ENCODE data around the gene SMARCA2. TPM values are rescaled to one million over a fixed set of nuclear protein-coding genes. Genes with fewer than 3 reads are reported as not detected.

SMARCA2 gene
- polyA plus RNA-seq, 1 donor from 2014 or later, result 150 TPM

DNA sequence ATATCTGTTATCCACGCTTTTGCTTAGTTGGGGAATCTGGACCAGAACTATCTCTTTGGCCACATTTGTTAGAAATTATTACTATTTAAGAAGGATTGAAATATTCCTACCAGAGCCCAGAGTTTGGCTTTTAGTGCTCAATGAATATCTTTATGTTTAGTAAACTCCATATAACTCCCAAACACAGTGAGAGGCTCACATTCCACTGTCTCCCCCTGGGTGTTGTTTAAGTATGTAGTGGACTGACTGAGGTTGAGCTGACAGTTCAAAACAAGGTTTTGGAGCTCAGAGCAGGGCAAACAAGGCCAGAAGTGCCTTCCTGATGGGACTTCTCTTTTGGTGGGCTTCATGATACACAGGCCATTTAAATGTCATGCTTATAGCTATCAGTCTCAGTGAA, 216.0 kb downstream of the SMARCA2 start:
- no peak overlapping the region for H3K27ac ChIP-seq (ENCODE audit: low read length)
- TF ChIP-seq, protein P1, sequence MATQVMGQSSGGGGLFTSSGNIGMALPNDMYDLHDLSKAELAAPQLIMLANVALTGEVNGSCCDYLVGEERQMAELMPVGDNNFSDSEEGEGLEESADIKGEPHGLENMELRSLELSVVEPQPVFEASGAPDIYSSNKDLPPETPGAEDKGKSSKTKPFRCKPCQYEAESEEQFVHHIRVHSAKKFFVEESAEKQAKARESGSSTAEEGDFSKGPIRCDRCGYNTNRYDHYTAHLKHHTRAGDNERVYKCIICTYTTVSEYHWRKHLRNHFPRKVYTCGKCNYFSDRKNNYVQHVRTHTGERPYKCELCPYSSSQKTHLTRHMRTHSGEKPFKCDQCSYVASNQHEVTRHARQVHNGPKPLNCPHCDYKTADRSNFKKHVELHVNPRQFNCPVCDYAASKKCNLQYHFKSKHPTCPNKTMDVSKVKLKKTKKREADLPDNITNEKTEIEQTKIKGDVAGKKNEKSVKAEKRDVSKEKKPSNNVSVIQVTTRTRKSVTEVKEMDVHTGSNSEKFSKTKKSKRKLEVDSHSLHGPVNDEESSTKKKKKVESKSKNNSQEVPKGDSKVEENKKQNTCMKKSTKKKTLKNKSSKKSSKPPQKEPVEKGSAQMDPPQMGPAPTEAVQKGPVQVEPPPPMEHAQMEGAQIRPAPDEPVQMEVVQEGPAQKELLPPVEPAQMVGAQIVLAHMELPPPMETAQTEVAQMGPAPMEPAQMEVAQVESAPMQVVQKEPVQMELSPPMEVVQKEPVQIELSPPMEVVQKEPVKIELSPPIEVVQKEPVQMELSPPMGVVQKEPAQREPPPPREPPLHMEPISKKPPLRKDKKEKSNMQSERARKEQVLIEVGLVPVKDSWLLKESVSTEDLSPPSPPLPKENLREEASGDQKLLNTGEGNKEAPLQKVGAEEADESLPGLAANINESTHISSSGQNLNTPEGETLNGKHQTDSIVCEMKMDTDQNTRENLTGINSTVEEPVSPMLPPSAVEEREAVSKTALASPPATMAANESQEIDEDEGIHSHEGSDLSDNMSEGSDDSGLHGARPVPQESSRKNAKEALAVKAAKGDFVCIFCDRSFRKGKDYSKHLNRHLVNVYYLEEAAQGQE (IDR thresholded peaks at IDR 0.05; ENCODE audit: borderline replicate concordance), result no peak
- TF ChIP-seq EP300 (conservative IDR thresholded peaks at IDR 0.05; ENCODE audit: poor library complexity, severe bottlenecking), result no peak
- TF ChIP-seq CTCF (IDR thresholded peaks at IDR 0.05; ENCODE audit: poor library complexity, severe bottlenecking), result no peak
- TF ChIP-seq POLR2AphosphoS5 (IDR thresholded peaks at IDR 0.05), result no peak
- no peak for TF ChIP-seq MXI1 (conservative IDR thresholded peaks at IDR 0.05; ENCODE audit: poor library complexity, severe bottlenecking)
- H3K9me2 ChIP-seq (ENCODE audit: insufficient read depth, low read length), result no peaks in the 10 kb centered on the region
- no peaks in the 10 kb centered on the region for H3F3A ChIP-seq (ENCODE audit: insufficient read depth, low read length, poor library complexity, severe bottlenecking)
- H3K4me2 ChIP-seq (ENCODE audit: low read length), result no peak overlapping the region
- H3K27me3 ChIP-seq (ENCODE audit: insufficient read depth, low read depth, low read length), result no peaks in the 10 kb centered on the region
- no peak overlapping the region for H3K9ac ChIP-seq (ENCODE audit: low read length)
- no peaks in the 10 kb centered on the region for H3K79me2 ChIP-seq (replicated peaks; ENCODE audit: insufficient read depth, low read length)
- no peaks in the 10 kb centered on the region for H4K20me1 ChIP-seq (ENCODE audit: insufficient read depth)
- H3K9me3 ChIP-seq (ENCODE audit: low read length), result no peaks in the 10 kb centered on the region
- no peak overlapping the region for H2AFZ ChIP-seq (ENCODE audit: low read depth, low read length)
- H3K36me3 ChIP-seq (ENCODE audit: insufficient read depth, low read length), result no peaks in the 10 kb centered on the region
- H3K4me3 ChIP-seq (ENCODE audit: low read length), result no peak overlapping the region

- TF ChIP-seq EP300 (conservative IDR thresholded peaks at IDR 0.05; ENCODE audit: poor library complexity, severe bottlenecking), result no peak
- TF ChIP-seq, protein P1 (IDR thresholded peaks at IDR 0.05; ENCODE audit: borderline replicate concordance), result no peak
- TF ChIP-seq EZH2 (IDR thresholded peaks at IDR 0.05; ENCODE audit: borderline replicate concordance, insufficient read depth, low read length, poor library complexity, severe bottlenecking), result no peak
- no peak for TF ChIP-seq SMC3 (conservative IDR thresholded peaks at IDR 0.05; ENCODE audit: poor library complexity)
- no peak for TF ChIP-seq POLR2AphosphoS5 (IDR thresholded peaks at IDR 0.05)
- TF ChIP-seq TAF1 (IDR thresholded peaks at IDR 0.05; ENCODE audit: low read depth), result no peak
- TF ChIP-seq RAD21 (conservative IDR thresholded peaks at IDR 0.05), result no peak
- H3K9ac ChIP-seq (ENCODE audit: low read length), result no peak overlapping the region
- H3K79me2 ChIP-seq (replicated peaks; ENCODE audit: insufficient read depth, low read length), result no peaks in the 10 kb centered on the region
- H3F3A ChIP-seq (ENCODE audit: insufficient read depth, low read length, poor library complexity, severe bottlenecking), result no peaks in the 10 kb centered on the region
- no peaks in the 10 kb centered on the region for H3K36me3 ChIP-seq (ENCODE audit: insufficient read depth, low read length)
- H3K9me2 ChIP-seq (ENCODE audit: insufficient read depth, low read length), result no peaks in the 10 kb centered on the region
- no peak overlapping the region for H3K4me2 ChIP-seq (ENCODE audit: low read length)
- no peak overlapping the region for H3K4me3 ChIP-seq (ENCODE audit: low read length)
- no peak overlapping the region for H3K27ac ChIP-seq (ENCODE audit: low read length)
- no peaks in the 10 kb centered on the region for H3K9me3 ChIP-seq (ENCODE audit: low read length)
- H4K20me1 ChIP-seq (ENCODE audit: insufficient read depth), result no peaks in the 10 kb centered on the region
- no peaks in the 10 kb centered on the region for H3K27me3 ChIP-seq (ENCODE audit: insufficient read depth, low read depth, low read length)
- H2AFZ ChIP-seq (ENCODE audit: low read depth, low read length), result no peak overlapping the region
Measured at GRCh38 chr9:2231829-2232228, 216.7 kb downstream of the SMARCA2 start.
